Mesothelial cell of epicardium (in vitro differentiated cells): ENCODE results near the gene FSTL1. TPM values are rescaled to one million over a fixed set of nuclear protein-coding genes. Genes with fewer than 3 reads are reported as not detected.
"Not testable (repeated sequence)": the region's sequence is repeated elsewhere in the genome, so short reads cannot be mapped to it uniquely, and the experiment has no call there.

Experiments
- DNase-seq, 2 experiments: peaks; one replicate each; pipeline ENCODE4 v3.0.0; 2021; ENCODE audit warnings: low spot score in 2 of 2; ENCODE audit not compliant: unreplicated experiment in 2 of 2
- H3K27ac Mint-ChIP-seq: 2 replicates; pipeline ENCODE4 v1.8.0; 2021; ENCODE audit warnings: mixed read lengths
- H3K27me3 Mint-ChIP-seq: 2 replicates; pipeline ENCODE4 v1.8.0; 2021; ENCODE audit warnings: low read depth, mixed read lengths
- H3K36me3 Mint-ChIP-seq: 2 replicates; pipeline ENCODE4 v1.8.0; 2021; ENCODE audit warnings: mixed read lengths
- H3K4me1 Mint-ChIP-seq: 2 replicates; pipeline ENCODE4 v1.8.0; 2021; ENCODE audit warnings: mixed read lengths
- H3K4me3 Mint-ChIP-seq: 2 replicates; pipeline ENCODE4 v1.8.0; 2021; ENCODE audit warnings: mild to moderate bottlenecking, moderate library complexity, mixed read lengths
- H3K9me3 Mint-ChIP-seq: 2 replicates; pipeline ENCODE4 v1.8.0; 2021; ENCODE audit warnings: mixed read lengths
- CTCF ChIP-seq: fragments of 200-600 bp; sonication (generic); IDR thresholded peaks from one replicate; pipeline ENCODE4 v1.5.0; 2021; ENCODE audit warnings: antibody characterized with exemption; ENCODE audit not compliant: unreplicated experiment
- total RNA-seq: library from RNA; stranded (reverse); gene quantifications from 3 replicates; pipeline ENCODE4 v1.2.1, GENCODE V29; 2021

FSTL1 gene
- total RNA-seq, 1 donor from 2014 or later, result 734 TPM

DNA sequence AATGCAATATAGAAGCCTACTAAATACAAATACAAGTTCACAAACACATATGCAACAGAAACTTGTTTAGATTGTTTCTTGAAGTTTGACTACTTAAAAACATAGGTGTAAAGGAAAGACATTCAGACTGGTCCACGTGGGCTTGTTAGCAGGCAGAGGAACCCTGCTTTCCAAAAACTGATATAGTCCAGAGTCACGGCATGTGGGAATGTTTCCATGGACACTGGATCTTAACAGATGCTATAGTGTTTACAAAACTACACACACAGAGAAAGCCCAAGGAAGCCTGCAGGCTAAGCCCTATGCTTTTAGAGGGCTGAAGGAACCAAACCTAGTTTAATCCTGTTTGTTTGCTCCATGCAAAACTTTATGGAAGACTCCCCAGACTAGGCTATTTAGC lies 56.4 kb downstream of the FSTL1 start:
- DNase-seq, result no peak
- Mint-ChIP-seq H3K27ac (no peak overlapping the region), H3K4me1 (no peaks in the 10 kb centered on the region), H3K36me3 (peaks cover 49% of the 10 kb centered on the region), H3K9me3 (peaks cover 6% of the 10 kb centered on the region), H3K4me3 (no peak overlapping the region), H3K27me3 (no peaks in the 10 kb centered on the region)
- no peak for TF ChIP-seq CTCF

GRCh38 chr3:120393761-120394160 lies 57.0 kb downstream of the FSTL1 start:
- Mint-ChIP-seq H3K27me3 (no peaks in the 10 kb centered on the region), H3K9me3 (peaks cover 6% of the 10 kb centered on the region), H3K4me1 (no peaks in the 10 kb centered on the region), H3K36me3 (peaks cover 44% of the 10 kb centered on the region), H3K27ac (no peak overlapping the region), H3K4me3 (no peak overlapping the region)
- DNase-seq, result no peak
- no peak for TF ChIP-seq CTCF

DNA sequence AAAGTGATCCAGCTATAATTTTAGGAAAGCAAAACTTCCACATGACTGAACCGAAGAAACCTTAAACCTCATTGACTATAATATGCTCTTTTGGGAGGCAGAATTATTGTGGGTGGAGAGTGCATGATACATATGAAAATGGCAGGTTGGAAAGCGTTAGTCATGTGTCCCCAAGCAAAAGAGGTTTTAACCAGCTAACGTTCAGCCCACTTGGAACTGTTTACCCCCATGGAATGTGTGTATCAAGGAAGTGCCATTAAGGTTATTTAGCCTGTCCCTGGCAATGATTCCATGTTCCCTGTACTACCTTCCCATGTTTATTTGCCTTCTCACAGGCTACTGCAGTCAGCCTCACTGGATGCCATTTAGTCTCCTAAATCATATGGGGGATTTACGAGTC lies 57.5 kb downstream of the FSTL1 start:
- no peak for TF ChIP-seq CTCF
- Mint-ChIP-seq H3K4me3 (no peak overlapping the region), H3K36me3 (peaks cover 39% of the 10 kb centered on the region), H3K4me1 (no peaks in the 10 kb centered on the region), H3K27ac (no peak overlapping the region), H3K27me3 (no peaks in the 10 kb centered on the region), H3K9me3 (peaks cover 3% of the 10 kb centered on the region)
- no peak for DNase-seq

DNA sequence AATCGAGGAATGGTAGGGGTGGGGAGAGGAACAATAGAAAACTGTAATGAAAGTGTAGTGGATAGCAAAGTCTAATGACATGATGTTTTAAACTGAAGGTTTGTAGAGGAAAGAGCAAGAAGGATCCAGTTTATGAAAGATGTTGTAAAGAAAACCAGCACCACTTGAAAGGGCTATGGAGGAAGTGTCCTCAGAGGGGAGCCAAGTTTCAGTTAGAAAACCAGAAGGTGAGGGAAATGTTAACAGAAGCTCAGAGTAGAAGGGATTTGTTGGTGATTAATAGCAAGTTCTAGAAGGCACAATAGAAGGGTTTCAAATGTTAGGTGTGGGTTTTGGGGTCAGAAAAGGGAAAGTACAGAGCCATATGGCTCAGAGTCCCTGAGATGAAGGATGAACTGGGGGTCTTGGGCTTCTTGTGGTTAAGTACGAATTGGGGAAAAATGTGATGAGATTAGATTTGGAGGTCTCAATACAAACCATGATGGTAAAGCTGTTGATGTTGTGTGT lies 67.8 kb downstream of the FSTL1 start:
- H3K27me3 Mint-ChIP-seq, result no peaks in the 10 kb centered on the region
- no peaks in the 10 kb centered on the region for H3K36me3 Mint-ChIP-seq
- H3K4me3 Mint-ChIP-seq, result no peak overlapping the region
- H3K4me1 Mint-ChIP-seq, result no peaks in the 10 kb centered on the region
- no peak for TF ChIP-seq CTCF
- peaks cover 12% of the 10 kb centered on the region for H3K9me3 Mint-ChIP-seq
- H3K27ac Mint-ChIP-seq, result no peak overlapping the region
- DNase-seq, result no peak

- no peak for DNase-seq
- no peaks in the 10 kb centered on the region for H3K36me3 Mint-ChIP-seq
- no peaks in the 10 kb centered on the region for H3K27me3 Mint-ChIP-seq
- H3K4me1 Mint-ChIP-seq, result no peaks in the 10 kb centered on the region
- no peak overlapping the region for H3K4me3 Mint-ChIP-seq
- peaks cover 12% of the 10 kb centered on the region for H3K9me3 Mint-ChIP-seq
- H3K27ac Mint-ChIP-seq, result no peak overlapping the region
- TF ChIP-seq CTCF, result no peak
These were observed 69.3 kb downstream of the FSTL1 start for GRCh38 chr3:120381503-120381902.

DNA sequence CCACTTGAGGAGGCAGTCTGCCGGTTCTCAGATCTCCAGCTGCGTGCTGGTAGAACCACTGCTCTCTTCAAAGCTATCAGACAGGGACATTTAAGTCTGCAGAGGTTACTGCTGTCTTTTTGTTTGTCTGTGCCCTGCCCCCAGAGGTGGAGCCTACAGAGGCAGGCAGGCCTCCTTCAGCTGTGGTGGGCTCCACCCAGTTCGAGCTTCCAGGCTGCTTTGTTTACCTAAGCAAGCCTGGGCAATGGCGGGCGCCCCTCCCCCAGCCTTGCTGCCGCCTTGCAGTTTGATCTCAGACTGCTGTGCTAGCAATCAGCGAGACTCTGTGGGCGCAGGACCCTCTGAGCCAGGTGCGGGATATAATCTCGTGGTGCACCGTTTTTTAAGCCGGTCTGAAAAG lies 72.8 kb downstream of the FSTL1 start:
- H3K36me3 Mint-ChIP-seq, H3K27ac Mint-ChIP-seq, H3K4me1 Mint-ChIP-seq, DNase-seq, H3K9me3 Mint-ChIP-seq, H3K27me3 Mint-ChIP-seq, H3K4me3 Mint-ChIP-seq: not testable (repeated sequence)
